Retina (tissue), 1 donor: ENCODE data around the gene SLC25A44.
A peak's percentile ranks its signal among the peaks of the same experiment; 100 is the strongest.

ENCODE experiments used
- DNase-seq: peaks from one replicate; pipeline ENCODE4 v3.0.0-alpha.2; 2016

The SLC25A44 gene

DNA sequence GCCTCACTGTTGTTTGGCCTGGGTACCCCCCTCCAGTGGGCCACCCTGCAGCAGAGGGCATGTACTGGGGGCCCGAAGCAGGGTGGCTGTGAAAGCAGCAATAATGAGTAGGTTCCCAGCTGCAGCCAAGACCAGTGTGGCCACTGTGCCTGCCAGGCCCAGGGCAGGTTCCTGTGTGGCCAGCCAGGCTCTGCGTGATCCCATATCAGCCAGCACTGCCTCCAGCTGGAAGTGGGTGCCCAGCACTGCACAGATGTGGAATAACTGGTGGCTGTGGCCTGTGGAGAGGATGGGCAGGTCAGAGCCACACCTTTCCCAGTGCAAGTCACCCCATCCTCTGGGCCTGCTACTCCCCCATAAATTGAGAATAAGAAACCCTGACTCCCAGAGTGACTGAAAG, 50.2 kb downstream of the SLC25A44 start:
- DNase-seq, result no peak

DNA sequence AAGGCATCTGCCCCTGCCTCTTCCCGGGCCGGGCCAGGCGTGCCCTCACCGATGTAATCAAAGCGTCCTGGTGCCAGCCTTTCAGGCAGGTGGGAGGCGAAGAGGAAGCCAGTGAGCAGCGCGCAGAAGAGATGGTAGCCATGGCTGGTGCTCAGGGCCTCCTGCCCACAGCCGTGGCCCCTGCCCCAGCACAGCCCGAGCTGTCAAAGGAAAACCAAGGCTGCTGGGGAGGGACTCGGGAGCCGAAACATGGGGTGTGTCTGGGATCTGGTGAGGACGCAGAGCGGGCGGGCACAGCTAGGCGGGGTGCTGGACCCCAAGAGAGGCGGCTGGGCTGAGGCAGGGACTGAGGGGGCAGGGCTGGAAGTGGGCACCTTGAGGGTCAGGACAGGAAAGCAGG, 50.8 kb downstream of the SLC25A44 start:
- DNase-seq, result no peak

DNA sequence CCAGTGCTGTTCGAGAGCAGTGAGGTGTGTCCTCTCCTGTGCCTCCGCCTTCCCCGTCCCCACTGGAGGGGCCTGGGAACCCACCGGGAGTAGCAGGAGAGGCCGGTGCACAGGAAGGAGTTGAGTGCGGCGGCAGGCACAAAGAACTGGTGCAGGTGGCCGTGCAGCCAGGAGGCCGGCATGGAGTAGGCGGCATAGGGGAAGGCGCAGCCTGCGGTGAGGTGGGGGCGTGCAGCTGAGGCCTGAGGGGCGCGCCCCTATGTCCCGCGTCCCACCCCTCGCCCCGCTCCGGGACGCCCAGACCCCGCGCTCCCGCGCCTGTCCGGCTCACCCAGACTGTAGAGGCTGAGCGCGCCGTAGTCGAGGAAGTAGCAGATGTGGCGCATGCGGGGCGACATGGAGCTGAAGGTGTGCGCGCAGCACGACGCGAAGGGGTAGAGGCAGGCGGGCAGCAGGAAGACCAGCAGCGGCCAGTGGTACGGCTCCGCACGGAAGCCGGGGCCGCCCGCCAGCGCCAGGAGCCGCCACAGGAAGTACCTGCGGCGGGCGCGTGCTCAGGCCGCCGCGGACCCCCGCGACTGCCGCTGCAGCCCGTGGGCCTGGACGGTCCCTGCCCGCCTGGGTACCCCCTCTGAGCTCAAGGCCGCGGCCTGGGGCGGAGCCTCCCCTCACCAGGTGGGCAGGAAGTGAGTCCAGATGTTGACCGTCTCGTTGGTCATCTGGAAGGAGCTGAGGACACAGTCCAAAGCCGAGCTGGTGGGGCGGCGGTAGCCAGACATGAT, 51.7 kb downstream of the SLC25A44 start:
- peak; percentile 63 for DNase-seq

DNA sequence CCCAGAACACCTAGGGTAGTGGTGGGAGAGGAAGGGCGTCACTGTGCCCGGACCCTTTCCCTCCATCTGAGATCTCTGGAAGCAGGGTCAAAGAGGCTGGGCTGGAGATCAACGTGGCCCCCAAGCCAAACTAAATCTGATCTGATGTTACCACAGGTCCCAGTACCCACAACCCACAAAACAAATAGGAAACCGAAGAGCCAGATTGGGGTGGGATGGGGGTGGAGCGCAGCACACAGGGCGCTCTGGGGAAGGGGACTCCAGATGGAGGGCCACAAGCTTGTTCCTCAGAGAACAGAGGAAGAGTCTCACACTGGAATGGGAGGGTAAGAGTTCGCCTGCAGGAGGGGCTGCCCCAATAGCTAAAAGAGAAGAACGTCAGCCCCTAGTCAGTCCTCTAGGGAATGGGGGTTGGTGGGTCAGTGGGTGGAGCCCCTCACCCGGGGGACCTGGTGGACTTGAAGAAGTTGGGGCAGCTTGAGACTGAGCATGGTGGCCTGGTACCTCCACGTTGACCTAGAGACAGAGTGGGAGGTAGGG, 52.4 kb downstream of the SLC25A44 start:
- no peak for DNase-seq

DNA sequence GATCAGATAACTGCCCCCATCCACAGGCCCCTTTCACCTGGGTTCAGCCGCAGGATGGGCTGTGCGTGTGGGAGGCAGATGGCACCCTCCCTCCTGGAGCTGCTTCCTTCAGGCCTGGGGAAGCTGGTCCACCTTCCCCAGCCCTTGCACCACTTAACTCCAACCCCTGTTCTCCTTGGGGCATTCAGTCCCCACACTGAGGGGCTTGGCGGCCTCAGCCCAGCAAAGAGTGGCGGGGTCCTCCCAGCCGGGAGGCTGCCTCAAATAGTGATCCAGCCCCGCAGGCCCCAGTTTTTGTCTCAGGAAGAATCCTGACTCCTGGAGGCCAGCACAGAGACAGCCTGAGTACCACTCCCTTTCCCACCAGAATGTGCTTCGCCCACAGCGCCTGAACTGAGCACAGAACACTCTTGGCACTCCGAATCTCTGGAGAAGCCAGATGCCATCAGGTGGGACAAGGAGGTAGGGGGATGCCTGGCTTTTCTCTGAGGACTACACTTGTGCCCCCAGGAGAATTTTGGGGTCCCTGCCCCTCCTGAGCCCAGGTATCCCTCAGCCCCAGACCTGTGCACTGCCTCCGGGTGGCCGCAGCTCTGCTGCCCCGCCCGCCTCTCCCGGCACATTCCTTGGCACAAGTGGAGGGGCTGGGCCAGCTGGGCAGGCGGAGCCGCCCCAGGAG, 53.0 kb downstream of the SLC25A44 start:
- peak; percentile 32 for DNase-seq

DNA sequence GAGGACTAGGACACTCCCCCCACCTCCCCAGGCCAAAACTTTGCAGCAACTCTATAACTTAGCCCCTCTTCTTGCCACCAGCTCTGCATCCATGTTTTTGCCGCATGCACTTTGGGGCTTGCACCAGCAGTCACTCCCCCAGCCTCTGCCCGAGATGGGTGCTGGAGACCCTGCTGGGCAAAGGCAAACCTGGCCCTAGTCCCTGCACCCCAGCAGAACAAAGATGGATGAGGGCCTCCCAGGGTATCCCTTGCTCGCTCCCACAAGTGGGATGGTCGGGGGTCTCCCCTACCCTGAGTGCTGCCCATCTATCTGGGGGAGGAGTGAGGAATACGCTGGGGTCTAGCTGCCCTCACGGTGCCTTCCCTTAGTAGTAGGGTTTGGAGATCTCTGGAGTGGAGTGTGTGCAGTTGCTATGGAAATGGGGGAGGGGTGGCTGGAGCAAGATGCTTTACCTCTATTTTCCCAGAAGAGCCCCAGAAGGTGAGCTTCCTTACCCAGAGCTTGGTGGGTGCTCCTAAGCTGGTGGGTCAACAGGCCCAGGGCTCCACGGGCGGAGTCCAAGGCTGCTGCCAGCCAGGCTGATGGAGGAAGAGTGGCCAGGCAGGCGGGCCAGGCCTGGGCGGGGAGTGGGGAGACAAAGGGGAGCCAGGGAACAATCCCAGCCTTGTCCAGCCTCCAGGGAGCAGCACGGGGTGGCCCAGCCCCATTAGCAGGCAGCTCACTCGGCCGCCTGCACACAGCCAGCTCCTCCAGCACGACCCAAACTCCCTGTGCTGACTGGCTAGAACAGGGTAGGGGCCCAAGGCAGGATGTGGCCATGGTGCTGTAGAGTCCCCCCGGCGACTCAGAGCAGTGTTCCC, 53.8 kb downstream of the SLC25A44 start, which contains the start of gene PAQR6:
PAQR6 (minus strand) TSS at position 597 of the 863 bp plus-strand sequence. CDS start 1,325 bp downstream, outside the sequence.
- peak; percentile 62 for DNase-seq

DNA sequence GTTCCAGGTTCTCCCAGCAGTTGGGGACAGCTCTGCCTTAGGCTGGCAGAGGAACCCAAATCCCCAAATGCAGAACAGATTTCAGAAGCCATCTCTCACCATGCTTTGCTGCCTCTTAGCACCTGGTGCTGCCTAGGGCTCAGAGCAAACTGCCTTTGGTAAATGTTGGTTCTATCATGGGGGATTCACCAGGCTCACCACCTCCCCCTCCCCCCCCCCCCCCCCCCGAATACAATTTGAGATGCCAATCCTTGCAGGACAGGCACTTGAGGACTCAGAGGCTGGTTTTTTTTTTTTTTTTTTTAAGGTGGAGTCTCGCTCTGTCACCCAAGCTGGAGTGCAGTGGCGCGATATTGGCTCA, 54.4 kb downstream of the SLC25A44 start:
- DNase-seq, result no peak

DNA sequence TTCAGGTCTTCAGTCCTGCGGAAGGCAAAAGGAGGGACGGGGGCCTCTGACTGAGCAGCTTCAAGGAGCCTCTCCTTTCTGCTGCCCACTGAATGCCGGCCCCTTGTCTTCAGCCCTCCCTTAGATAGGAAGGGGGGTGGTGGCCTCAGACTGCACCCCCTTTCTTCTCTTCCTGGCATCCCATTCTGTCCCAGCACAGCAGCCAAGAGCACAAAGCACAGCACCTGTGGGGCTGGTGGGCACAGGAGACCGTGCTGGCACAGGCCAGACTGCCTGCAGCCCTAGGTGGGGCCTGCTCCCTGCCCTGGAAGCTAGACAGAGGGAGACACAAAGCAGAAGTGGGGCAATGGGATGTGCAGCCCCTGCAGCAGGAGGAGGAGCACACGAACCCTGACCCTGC, 55.7 kb downstream of the SLC25A44 start:
- DNase-seq, result no peak

DNA sequence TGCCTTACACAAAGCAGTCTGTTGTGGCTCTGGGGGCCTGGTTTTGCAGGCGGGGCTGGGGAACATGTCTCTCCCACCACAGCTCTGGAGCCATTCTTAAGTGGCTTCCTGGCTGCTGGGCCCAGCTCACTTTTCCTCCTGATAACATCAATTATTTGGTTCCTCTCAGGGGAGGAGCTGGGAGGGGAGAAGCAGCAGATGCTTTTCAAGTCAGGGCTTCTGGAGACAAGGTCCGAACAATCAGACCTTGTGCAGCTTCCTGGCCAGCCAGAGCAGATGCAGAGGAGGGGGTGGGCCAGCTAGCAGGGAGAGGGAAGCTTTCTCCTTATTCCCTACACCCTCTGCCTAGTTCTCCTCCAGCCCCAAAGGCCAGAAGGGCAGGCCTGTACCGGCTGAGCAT, 57.6 kb downstream of the SLC25A44 start:
- DNase-seq, result no peak

DNA sequence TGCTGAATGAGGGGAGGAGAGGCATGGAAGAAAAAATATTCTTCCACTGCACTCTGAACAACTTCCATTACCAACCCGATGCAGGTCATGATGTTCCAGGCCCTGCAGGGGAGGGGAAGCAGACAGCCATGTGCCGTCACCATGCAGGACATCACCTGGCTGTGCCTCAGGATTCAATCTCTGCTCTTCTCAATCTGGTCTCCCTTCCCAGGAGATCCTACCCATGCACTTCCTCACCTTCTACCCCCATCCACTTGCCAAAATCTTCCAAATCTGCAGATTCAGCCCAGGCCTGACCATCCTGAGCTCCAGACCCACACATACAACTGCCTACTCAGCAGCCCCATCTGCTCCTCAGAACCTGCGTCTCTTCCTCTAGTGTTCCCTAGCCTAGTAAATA, 59.7 kb downstream of the SLC25A44 start:
- no peak for DNase-seq

DNA sequence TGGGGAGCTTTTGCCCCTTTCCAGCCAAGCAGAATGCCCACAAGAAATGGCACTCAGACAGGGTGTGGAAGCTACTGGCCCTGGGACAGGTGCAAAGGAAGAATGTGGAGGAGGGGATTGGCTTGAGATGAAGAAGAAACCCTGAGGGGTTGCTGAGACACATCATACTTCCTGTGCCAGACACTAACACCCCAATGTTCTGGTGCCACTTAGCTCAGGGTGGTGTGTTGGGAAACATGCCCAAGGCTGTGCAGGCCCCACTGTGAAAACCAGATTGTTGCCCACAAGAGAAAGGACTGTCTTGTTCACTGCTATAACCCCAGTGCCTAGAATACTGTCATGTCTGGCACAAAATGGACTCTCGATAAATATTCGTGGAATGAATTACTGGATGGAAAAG, 63.8 kb downstream of the SLC25A44 start:
- no peak for DNase-seq

DNA sequence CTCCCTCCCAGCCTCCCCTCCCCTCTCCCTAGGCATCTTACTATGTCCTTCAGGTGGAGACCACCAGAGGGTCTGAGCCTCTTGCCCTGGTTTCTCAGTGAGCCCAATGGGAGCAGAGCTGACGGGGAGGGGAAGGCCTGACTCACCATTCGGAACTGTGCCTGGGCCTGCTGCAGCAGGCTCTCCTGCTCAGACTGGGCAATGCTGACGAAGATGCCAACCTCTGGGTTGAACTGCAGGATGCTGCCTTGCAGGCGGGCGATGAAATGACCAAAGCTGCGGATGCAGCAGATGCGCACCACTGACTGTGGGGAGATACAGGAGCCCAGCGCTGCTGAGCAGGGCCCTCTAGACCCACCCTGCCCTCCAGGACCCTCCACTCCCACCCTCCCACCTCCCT, 65.0 kb downstream of the SLC25A44 start:
- DNase-seq, result no peak

DNA sequence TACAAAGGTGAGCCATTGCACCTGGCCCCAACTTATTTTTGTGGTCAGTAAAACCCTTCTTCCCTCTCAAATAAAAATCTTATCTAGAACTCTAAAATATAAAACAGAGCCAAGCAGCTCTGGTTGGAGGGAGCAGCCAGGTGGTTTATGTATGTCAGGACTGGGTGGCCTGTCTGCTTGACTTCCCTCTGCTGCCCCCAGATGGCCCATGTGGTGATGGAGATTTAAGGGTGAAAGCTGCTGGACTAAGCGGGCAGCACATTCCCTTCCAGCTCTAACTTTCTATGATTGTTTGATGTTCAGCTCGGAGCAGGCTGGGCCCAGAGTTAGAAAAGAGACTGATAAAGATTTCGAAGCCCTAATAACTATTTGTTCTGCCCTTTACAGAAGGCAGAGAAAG, 65.9 kb downstream of the SLC25A44 start:
- no peak for DNase-seq

DNA sequence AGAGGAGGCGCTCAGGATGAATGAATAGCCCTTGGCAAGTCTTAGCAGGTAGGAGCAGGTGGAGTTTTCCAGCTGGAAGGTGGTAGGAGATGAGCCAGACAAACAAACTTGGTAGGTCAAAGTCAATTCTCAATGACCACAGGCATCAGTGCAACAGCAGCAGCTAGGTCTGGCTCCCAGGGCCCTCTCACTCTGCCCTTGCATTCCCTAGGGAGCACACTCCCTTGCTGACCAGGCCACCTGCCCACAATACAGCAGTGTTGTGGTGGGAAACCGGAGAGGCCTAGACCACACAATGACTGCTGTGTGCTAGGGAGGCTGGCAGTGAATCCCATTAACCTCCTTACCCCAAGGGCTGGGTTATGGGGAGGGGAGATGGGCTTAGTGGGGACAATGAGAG, 67.0 kb downstream of the SLC25A44 start:
- no peak for DNase-seq
